PC-9 (cell line): ENCODE measurements around the gene HTRA1. TPM values are rescaled to one million over a fixed set of nuclear protein-coding genes. Genes with fewer than 3 reads are reported as not detected.

Source experiments
- BruUV-seq: library from RNA; stranded (reverse); fragments of 400-500 nt; replicated peaks from 2 replicates; lab custom pipeline; 2021; lab: Mats Ljungman, UMichigan
- CTCF ChIA-PET: fragments of 300-600 bp; sonication (Branson Sonifier 250); formaldehyde crosslinking; loops from one replicate; lab custom pipeline; 2022; ENCODE audit warnings: antibody characterized with exemption; lab: Charles Lee
- POLR2A ChIA-PET: fragments of 300-600 bp; sonication (Branson Sonifier 250); formaldehyde crosslinking; loops from one replicate; lab custom pipeline; 2022; ENCODE audit warnings: antibody characterized with exemption; ENCODE audit not compliant: unreplicated experiment; lab: Charles Lee
- DNase-seq, 2 experiments: peaks; one replicate each; pipeline versions ENCODE4 v3.0.0 to v3.0.0-alpha.2; 2015 to 2022; ENCODE audit warnings: mixed read lengths in 1 of 2
- H2AFZ ChIP-seq: fragments of 200-600 bp; sonication (generic); 2 replicates; pipeline ENCODE4 v1.8.1; 2017; ENCODE audit warnings: antibody characterized with exemption
- H3F3A ChIP-seq: fragments of 200-600 bp; sonication (generic); 2 replicates; pipeline ENCODE4 v1.8.1; 2017; ENCODE audit warnings: antibody characterized with exemption, mild to moderate bottlenecking, low read depth; ENCODE audit not compliant: insufficient read depth
- H3K27ac ChIP-seq: fragments of 200-600 bp; sonication (generic); 2 replicates; pipeline ENCODE4 v1.6.1; 2016; ENCODE audit warnings: mixed run types
- H3K27me3 ChIP-seq: fragments of 200-600 bp; sonication (generic); 2 replicates; pipeline ENCODE4 v1.6.1; 2016; ENCODE audit warnings: low read depth, mixed run types; ENCODE audit not compliant: insufficient read depth
- H3K36me3 ChIP-seq: fragments of 200-600 bp; sonication (generic); 2 replicates; pipeline ENCODE4 v1.6.1; 2016; ENCODE audit warnings: low read depth, mixed run types
- H3K4me1 ChIP-seq: fragments of 200-600 bp; sonication (generic); replicated peaks from 2 replicates; pipeline ENCODE4 v1.6.1; 2016; ENCODE audit warnings: mixed run types; ENCODE audit not compliant: insufficient read depth
- H3K4me2 ChIP-seq: fragments of 200-600 bp; sonication (generic); 2 replicates; pipeline ENCODE4 v1.6.1; 2017; ENCODE audit warnings: mixed run types
- H3K4me3 ChIP-seq: fragments of 200-600 bp; sonication (generic); 2 replicates; pipeline ENCODE4 v1.6.1; 2016; ENCODE audit warnings: mixed run types
- H3K79me2 ChIP-seq: fragments of 200-600 bp; sonication (generic); 2 replicates; pipeline ENCODE4 v1.6.1; 2017; ENCODE audit warnings: low read depth, mixed run types
- H3K9me2 ChIP-seq: fragments of 200-600 bp; sonication (generic); 2 replicates; pipeline ENCODE4 v1.8.1; 2017; ENCODE audit warnings: mild to moderate bottlenecking; ENCODE audit not compliant: insufficient read depth
- H3K9me3 ChIP-seq: fragments of 200-600 bp; sonication (generic); 2 replicates; pipeline ENCODE4 v1.8.1; 2016; ENCODE audit warnings: low read depth; ENCODE audit not compliant: insufficient read depth
- H4K20me1 ChIP-seq: fragments of 200-600 bp; sonication (generic); 2 replicates; pipeline ENCODE4 v1.8.1; 2017; ENCODE audit not compliant: insufficient read depth
- EZH2 ChIP-seq: fragments of 200-600 bp; sonication (generic); IDR thresholded peaks from 2 replicates; pipeline ENCODE4 v1.8.0; 2017; ENCODE audit warnings: antibody characterized with exemption, low read depth
- intact Hi-C: fragments of 100-400 bp; cut with micrococcal nuclease; formaldehyde crosslinking; loops from one replicate; pipeline ENCODE4 v1.10.0; 2022; ENCODE audit not compliant: unreplicated experiment
- total RNA-seq: library from RNA; stranded (reverse); gene quantifications from 2 replicates; pipeline ENCODE4 v1.2.3, GENCODE V29; 2021
- TF ChIP-seq, protein P1 (sequence below): fragments of 200-600 bp; sonication (generic); conservative IDR thresholded peaks from 2 replicates; pipeline ENCODE4 v1.6.1; 2017; ENCODE audit warnings: mixed run types, antibody characterized with exemption, mild to moderate bottlenecking, moderate library complexity

HTRA1 gene
- total RNA-seq, 1 experiment from 2014 or later, result 18.0 TPM

- no peaks in the 10 kb centered on the region for H3K36me3 ChIP-seq
- H3K27ac ChIP-seq, result no peak overlapping the region
- no peak for DNase-seq
- H3K9me2 ChIP-seq, result no peaks in the 10 kb centered on the region
- no peaks in the 10 kb centered on the region for H3K79me2 ChIP-seq
- no peaks in the 10 kb centered on the region for H4K20me1 ChIP-seq
- no peaks in the 10 kb centered on the region for H3K9me3 ChIP-seq
- H3K27me3 ChIP-seq, result no peaks in the 10 kb centered on the region
- no TSS peak for BruUV-seq
- TF ChIP-seq EZH2, result no peak
- TF ChIP-seq, protein P1, sequence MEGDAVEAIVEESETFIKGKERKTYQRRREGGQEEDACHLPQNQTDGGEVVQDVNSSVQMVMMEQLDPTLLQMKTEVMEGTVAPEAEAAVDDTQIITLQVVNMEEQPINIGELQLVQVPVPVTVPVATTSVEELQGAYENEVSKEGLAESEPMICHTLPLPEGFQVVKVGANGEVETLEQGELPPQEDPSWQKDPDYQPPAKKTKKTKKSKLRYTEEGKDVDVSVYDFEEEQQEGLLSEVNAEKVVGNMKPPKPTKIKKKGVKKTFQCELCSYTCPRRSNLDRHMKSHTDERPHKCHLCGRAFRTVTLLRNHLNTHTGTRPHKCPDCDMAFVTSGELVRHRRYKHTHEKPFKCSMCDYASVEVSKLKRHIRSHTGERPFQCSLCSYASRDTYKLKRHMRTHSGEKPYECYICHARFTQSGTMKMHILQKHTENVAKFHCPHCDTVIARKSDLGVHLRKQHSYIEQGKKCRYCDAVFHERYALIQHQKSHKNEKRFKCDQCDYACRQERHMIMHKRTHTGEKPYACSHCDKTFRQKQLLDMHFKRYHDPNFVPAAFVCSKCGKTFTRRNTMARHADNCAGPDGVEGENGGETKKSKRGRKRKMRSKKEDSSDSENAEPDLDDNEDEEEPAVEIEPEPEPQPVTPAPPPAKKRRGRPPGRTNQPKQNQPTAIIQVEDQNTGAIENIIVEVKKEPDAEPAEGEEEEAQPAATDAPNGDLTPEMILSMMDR, result no peak
- H3K4me3 ChIP-seq, result no peak overlapping the region
- no peak overlapping the region for H3K4me2 ChIP-seq
- intact Hi-C loops, result no loop called here
- H3K4me1 ChIP-seq, result peaks cover 10% of the 10 kb centered on the region
- H2AFZ ChIP-seq, result no peak overlapping the region
- POLR2A ChIA-PET, result no interaction called here
- CTCF ChIA-PET, result no interaction called here
- H3F3A ChIP-seq, result no peaks in the 10 kb centered on the region
Measured at GRCh38 chr10:122497241-122497640, 35.9 kb downstream of the HTRA1 start.

DNA sequence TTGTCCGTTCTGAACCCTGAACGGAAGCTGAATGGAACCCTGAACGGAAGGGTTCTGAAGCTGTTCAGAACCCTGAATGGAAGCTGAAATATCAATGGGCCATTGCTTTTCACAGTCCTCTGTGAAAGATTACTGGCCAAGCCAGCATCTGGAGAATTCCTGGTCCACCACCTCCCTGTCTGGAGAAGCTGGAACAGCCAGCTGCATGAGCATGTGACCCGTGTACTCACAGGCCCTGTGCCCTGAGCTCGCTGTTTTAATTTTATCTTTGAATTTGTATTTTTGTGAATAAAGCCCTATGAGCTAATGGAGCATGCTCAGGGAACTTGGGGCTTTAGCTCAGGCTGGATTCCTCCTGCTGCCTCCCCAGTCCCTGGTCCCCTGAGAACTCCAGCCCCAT lies 37.2 kb downstream of the HTRA1 start:
- BruUV-seq, result no TSS peak
- H3K4me3 ChIP-seq, result no peak overlapping the region
- peaks cover 10% of the 10 kb centered on the region for H3K4me1 ChIP-seq
- no peaks in the 10 kb centered on the region for H3F3A ChIP-seq
- no peak for TF ChIP-seq EZH2
- TF ChIP-seq, protein P1, result no peak
- no peaks in the 10 kb centered on the region for H3K79me2 ChIP-seq
- intact Hi-C loops, result no loop called here
- no peak overlapping the region for H2AFZ ChIP-seq
- no peak overlapping the region for H3K4me2 ChIP-seq
- H3K27me3 ChIP-seq, result no peaks in the 10 kb centered on the region
- DNase-seq, result no peak
- H3K9me2 ChIP-seq, result no peaks in the 10 kb centered on the region
- no peaks in the 10 kb centered on the region for H4K20me1 ChIP-seq
- ChIA-PET CTCF (no interaction called here), POLR2A (interaction anchor here (1.0 kb wide), 1 partner anchor 197 kb away, joined by 7 read pairs; no protein-coding TSS in a partner anchor)
- no peak overlapping the region for H3K27ac ChIP-seq
- H3K36me3 ChIP-seq, result no peaks in the 10 kb centered on the region
- no peaks in the 10 kb centered on the region for H3K9me3 ChIP-seq

GRCh38 chr10:122499012-122499411 lies 37.7 kb downstream of the HTRA1 start:
- POLR2A ChIA-PET, result interaction anchor here (1.0 kb wide), 1 partner anchor 198 kb away, joined by 7 read pairs; no protein-coding TSS in a partner anchor

More at GRCh38 chr10:122499012-122499411, 37.7 kb downstream of the HTRA1 start:
- no peaks in the 10 kb centered on the region for H3K79me2 ChIP-seq
- no peaks in the 10 kb centered on the region for H3F3A ChIP-seq
- H3K27me3 ChIP-seq, result no peaks in the 10 kb centered on the region
- H2AFZ ChIP-seq, result no peak overlapping the region
- H3K9me3 ChIP-seq, result no peaks in the 10 kb centered on the region
- no peaks in the 10 kb centered on the region for H4K20me1 ChIP-seq
- no peak for DNase-seq
- H3K4me1 ChIP-seq, result peaks cover 10% of the 10 kb centered on the region
- CTCF ChIA-PET, result no interaction called here
- H3K27ac ChIP-seq, result no peak overlapping the region
- H3K4me2 ChIP-seq, result no peak overlapping the region
- intact Hi-C loops, result no loop called here
- no peaks in the 10 kb centered on the region for H3K36me3 ChIP-seq
- H3K4me3 ChIP-seq, result no peak overlapping the region
- no peaks in the 10 kb centered on the region for H3K9me2 ChIP-seq
- no peak for TF ChIP-seq EZH2
- TF ChIP-seq, protein P1, result no peak
- BruUV-seq, result no TSS peak
